HepG2 (cell line): ENCODE measurements around the gene ANKRD1. TPM values are rescaled to one million over a fixed set of nuclear protein-coding genes. Genes with fewer than 3 reads are reported as not detected.

Experiments
- EP300 ChIP-seq, 3 experiments: sonication (generic) in 1 of 3; formaldehyde crosslinking in 1 of 3; IDR thresholded peaks; 2 replicates each; pipeline versions ENCODE4 v1.5.1 to v1.6.1; 2011 to 2020; ENCODE audit warnings: low read depth in 2 of 3, low read length in 2 of 3, borderline replicate concordance in 1 of 3, improper control_type of control experiment in 1 of 3, mild to moderate bottlenecking in 1 of 3, missing genetic modification reagents in 1 of 3, moderate library complexity in 1 of 3
- FOXA3 ChIP-seq: IDR thresholded peaks from 2 replicates; pipeline ENCODE4 v1.6.1; 2016; ENCODE audit warnings: missing genetic modification reagents, missing compliant biosample characterization
- GATAD2A ChIP-seq: IDR thresholded peaks from 2 replicates; pipeline ENCODE4 v1.6.1; 2016
- polyA plus RNA-seq, 8 experiments: library from polyadenylated mRNA; depleted of rRNA in 3 of 8; stranded (reverse) in 7 of 8; unstranded in 1 of 8; fragments of >200 nt; fragmentation: Illumina TruSeq in 4 of 8; extraction: Trizol in 4 of 8; gene quantifications; 2 replicates each; pipeline versions ENCODE4 v1.2.1 to v1.2.3, GENCODE V29; 2011 to 2016; ENCODE audit warnings: low read depth in 4 of 8, missing spikeins in 1 of 8, mixed read lengths in 1 of 8; ENCODE audit not compliant: insufficient read depth in 1 of 8
- total RNA-seq, 5 experiments: library from RNA; depleted of rRNA; stranded (reverse); fragments of >200 nt; fragmentation: Illumina TruSeq; extraction: Trizol; gene quantifications; 2 replicates each; pipeline ENCODE4 v1.2.3, GENCODE V29; 2016; ENCODE audit warnings: low read depth in 1 of 5
- TF ChIP-seq, protein P1 (sequence below): sonication (generic); formaldehyde crosslinking; IDR thresholded peaks from one replicate; pipeline ENCODE4 v1.5.1; 2020; ENCODE audit warnings: mild to moderate bottlenecking, missing genetic modification reagents; ENCODE audit errors: not compliant biosample characterization
- TF ChIP-seq, protein P2 (sequence below), 2 experiments: fragments of 450-650 bp in 1 of 2; sonication (generic) in 1 of 2; formaldehyde crosslinking in 1 of 2; IDR thresholded peaks; 2 replicates each; pipeline versions ENCODE4 v1.6.1 to v1.8.0; 2016 to 2022; ENCODE audit warnings: antibody characterized with exemption in 1 of 2, mild to moderate bottlenecking in 1 of 2, missing genetic modification reagents in 1 of 2

The ANKRD1 gene
- total and polyA plus RNA-seq, 2 of the 13 experiments (the other 11 are each of a cell fraction or from before 2014, with no cell fraction given) = 19.4 to 41.8 TPM

DNA sequence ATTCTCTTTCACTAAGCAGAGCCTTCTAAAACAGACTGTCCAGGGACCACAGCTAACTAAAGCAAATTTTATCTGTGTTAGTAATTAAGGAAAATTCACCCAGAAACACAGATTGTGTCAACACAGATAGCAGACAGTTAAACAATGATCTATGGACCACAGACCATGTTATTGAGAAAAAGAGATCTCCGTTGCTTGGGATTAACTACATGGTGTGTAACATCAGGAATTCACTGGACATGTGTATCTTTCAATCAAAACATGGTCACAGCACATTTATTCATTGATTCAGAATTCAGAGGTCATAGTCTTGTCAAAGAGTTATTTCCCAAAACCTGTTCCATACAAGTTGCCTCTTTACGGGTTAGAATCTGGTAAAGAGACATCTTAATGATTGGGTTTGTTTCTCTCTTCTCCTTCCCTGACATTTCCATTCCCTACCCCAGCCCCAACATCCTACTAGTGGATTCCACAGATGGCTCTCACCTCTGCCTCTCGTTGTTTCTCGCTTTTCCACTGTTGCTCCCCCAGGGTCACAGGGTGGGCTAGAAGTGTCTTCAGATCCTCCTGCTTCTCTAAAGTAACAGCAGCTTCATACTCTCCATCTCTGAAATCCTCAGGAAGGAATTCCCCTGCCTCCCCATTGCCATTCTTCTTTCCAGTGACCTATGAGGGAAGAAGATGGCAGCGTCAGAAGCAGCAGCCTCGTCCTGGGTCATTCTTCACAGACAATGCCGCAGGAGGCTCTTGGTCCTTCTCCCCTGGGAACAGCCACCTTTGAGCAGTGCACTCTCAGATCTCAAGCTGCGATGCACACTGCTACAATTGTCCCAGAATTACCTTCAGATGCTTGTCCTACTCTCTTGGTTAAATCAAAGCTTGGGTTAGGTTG, 958 bp downstream of the ANKRD1 start (continued):
- TF ChIP-seq EP300 (IDR thresholded peaks at IDR 0.05; ENCODE audit: low read depth in 2 of 2, low read length in 2 of 2) = no peak
- no peak for TF ChIP-seq EP300 (CRISPR knock-in tag; IDR thresholded peaks at IDR 0.05; ENCODE audit: borderline replicate concordance)
- 0 out of 2 replicates have a peak, but pooled peaks have one; percentile 12 for TF ChIP-seq GATAD2A (CRISPR knock-in tag)
- TF ChIP-seq FOXA3 (CRISPR knock-in tag) = peak; percentile 44
- TF ChIP-seq, protein P1, sequence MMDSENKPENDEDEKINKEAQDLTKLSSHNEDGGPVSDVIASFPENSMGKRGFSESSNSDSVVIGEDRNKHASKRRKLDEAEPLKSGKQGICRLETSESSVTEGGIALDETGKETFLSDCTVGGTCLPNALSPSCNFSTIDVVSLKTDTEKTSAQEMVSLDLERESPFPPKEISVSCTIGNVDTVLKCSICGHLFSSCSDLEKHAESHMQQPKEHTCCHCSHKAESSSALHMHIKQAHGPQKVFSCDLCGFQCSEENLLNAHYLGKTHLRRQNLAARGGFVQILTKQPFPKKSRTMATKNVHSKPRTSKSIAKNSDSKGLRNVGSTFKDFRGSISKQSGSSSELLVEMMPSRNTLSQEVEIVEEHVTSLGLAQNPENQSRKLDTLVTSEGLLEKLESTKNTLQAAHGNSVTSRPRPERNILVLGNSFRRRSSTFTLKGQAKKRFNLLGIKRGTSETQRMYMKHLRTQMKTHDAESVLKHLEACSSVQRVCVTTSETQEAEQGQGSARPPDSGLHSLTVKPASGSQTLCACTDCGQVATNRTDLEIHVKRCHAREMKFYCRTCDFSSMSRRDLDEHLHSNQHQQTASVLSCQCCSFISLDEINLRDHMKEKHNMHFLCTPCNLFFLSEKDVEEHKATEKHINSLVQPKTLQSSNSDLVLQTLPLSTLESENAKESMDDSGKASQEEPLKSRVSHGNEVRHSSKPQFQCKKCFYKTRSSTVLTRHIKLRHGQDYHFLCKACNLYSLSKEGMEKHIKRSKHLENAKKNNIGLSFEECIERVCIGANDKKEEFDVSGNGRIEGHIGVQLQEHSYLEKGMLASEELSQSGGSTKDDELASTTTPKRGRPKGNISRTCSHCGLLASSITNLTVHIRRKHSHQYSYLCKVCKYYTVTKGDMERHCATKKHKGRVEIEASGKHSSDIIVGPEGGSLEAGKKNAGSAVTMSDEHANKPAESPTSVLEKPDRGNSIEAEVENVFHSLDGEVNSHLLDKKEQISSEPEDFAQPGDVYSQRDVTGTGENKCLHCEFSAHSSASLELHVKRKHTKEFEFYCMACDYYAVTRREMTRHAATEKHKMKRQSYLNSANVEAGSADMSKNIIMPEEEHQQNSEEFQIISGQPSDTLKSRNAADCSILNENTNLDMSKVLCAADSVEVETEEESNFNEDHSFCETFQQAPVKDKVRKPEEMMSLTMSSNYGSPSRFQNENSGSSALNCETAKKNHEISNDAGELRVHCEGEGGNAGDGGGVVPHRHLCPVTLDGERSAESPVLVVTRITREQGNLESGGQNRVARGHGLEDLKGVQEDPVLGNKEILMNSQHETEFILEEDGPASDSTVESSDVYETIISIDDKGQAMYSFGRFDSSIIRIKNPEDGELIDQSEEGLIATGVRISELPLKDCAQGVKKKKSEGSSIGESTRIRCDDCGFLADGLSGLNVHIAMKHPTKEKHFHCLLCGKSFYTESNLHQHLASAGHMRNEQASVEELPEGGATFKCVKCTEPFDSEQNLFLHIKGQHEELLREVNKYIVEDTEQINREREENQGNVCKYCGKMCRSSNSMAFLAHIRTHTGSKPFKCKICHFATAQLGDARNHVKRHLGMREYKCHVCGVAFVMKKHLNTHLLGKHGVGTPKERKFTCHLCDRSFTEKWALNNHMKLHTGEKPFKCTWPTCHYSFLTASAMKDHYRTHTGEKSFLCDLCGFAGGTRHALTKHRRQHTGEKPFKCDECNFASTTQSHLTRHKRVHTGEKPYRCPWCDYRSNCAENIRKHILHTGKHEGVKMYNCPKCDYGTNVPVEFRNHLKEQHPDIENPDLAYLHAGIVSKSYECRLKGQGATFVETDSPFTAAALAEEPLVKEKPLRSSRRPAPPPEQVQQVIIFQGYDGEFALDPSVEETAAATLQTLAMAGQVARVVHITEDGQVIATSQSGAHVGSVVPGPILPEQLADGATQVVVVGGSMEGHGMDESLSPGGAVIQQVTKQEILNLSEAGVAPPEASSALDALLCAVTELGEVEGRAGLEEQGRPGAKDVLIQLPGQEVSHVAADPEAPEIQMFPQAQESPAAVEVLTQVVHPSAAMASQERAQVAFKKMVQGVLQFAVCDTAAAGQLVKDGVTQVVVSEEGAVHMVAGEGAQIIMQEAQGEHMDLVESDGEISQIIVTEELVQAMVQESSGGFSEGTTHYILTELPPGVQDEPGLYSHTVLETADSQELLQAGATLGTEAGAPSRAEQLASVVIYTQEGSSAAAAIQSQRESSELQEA = no peak
- TF ChIP-seq, protein P2, sequence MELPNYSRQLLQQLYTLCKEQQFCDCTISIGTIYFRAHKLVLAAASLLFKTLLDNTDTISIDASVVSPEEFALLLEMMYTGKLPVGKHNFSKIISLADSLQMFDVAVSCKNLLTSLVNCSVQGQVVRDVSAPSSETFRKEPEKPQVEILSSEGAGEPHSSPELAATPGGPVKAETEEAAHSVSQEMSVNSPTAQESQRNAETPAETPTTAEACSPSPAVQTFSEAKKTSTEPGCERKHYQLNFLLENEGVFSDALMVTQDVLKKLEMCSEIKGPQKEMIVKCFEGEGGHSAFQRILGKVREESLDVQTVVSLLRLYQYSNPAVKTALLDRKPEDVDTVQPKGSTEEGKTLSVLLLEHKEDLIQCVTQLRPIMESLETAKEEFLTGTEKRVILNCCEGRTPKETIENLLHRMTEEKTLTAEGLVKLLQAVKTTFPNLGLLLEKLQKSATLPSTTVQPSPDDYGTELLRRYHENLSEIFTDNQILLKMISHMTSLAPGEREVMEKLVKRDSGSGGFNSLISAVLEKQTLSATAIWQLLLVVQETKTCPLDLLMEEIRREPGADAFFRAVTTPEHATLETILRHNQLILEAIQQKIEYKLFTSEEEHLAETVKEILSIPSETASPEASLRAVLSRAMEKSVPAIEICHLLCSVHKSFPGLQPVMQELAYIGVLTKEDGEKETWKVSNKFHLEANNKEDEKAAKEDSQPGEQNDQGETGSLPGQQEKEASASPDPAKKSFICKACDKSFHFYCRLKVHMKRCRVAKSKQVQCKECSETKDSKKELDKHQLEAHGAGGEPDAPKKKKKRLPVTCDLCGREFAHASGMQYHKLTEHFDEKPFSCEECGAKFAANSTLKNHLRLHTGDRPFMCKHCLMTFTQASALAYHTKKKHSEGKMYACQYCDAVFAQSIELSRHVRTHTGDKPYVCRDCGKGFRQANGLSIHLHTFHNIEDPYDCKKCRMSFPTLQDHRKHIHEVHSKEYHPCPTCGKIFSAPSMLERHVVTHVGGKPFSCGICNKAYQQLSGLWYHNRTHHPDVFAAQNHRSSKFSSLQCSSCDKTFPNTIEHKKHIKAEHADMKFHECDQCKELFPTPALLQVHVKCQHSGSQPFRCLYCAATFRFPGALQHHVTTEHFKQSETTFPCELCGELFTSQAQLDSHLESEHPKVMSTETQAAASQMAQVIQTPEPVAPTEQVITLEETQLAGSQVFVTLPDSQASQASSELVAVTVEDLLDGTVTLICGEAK (IDR thresholded peaks at IDR 0.05) = no peak
- TF ChIP-seq, protein P2 (CRISPR knock-in tag; IDR thresholded peaks at IDR 0.05) = no peak
- TF ChIP-seq, all 625 proteins: peak for 7
